A673 (cell line): Measurements from ENCODE around the gene RNF183.

ENCODE experiments used
- CTCF ChIP-seq: fragments of 300-800, 200-600 bp; sonication (generic); conservative IDR thresholded peaks from 2 replicates; pipeline ENCODE4 v1.5.1; 2017; ENCODE audit warnings: low read depth, mild to moderate bottlenecking, antibody characterized with exemption, low read length, moderate library complexity, mixed read lengths
- EZH2 ChIP-seq: fragments of 200-600 bp; sonication (generic); IDR thresholded peaks from 2 replicates; pipeline ENCODE4 v1.6.1; 2017; ENCODE audit warnings: borderline replicate concordance, low read depth, mild to moderate bottlenecking, mixed read lengths, antibody characterized with exemption, low read length; ENCODE audit not compliant: poor library complexity, severe bottlenecking

- TF ChIP-seq EZH2 (no peak), CTCF (no peak)
Observed at GRCh38 chr9:113261917-113262671, 41.1 kb downstream of the RNF183 start.
